ENCODE results near the gene MIX23. TPM values are rescaled to one million over a fixed set of nuclear protein-coding genes. Genes with fewer than 3 reads are reported as not detected.

Gene MIX23
- total RNA-seq, 1 donor from 2014 or later, result 28.1 TPM

DNA sequence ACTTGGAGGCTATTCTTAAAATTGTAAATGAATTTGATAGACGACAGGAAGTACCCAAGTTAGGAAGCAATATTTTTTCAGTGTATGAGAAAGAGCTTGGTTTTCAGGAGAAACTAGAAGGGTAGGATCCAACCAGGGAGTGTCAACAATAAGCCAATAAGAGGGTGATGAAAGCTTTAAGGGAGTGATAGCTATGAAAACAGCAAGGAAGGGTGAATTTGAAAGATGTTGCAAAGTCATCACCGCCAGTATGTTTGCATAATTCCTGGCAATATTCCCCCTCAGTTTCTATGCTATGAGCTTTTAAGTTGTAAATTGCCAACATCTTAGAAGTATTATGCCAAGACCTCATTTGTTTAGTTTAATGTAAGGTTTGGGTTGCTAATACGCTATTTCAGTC is 69.8 kb downstream of the MIX23 start:
- intact Hi-C loops (cut with DNase I), result no loop called here
- ATAC-seq (no peak), DNase-seq (ENCODE audit: low spot score) (no peak)

DNA sequence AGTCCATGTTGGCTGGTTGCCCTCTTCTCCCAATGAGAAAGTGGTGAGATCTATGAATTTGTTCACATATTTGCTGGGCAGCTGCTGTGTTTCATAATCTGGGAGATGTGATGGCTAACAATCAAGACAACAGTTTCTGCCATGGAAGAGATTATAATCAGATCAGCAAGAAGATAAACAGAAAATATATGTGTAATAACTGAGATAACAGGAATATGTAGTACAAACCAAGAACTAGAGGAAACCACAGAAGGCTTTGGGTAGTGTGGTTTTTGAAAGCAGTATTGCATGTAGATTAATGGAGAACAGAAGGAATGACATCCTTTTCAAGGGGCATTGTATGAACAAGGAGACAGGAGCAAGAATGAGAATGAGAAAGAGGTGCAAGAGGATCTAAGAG is 70.2 kb downstream of the MIX23 start:
- intact Hi-C loops (cut with DNase I), result no loop called here
- ATAC-seq (no peak), DNase-seq (ENCODE audit: low spot score) (no peak)

DNA sequence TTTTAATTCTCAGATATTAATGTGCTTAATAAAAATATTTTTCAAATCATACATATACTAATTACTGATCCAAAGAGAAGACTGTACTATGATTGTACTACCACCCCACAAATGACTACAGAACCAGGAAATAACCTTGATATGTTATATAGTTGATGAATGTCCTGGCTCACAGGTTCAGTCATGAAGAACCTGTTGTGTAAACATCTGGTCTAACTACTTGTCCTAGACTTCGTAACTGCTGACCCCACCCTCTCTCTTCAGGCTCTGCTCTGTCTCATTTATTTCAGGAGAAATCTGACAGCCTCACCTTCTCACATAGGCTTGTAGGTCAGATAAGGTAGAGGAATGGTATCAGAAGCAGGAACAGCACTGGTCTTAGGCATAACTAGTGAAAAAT is 72.7 kb downstream of the MIX23 start:
- ATAC-seq (no peak), DNase-seq (ENCODE audit: low spot score) (no peak)
- intact Hi-C loops (cut with DNase I), result no loop called here

Other genes with a start within 250 kb of the MIX23 start
- not detected for gene CASR, start 199.6 kb downstream of the MIX23 start, total RNA-seq
- 6.3 TPM for gene CSTA, start 58.0 kb downstream of the MIX23 start, total RNA-seq
- gene FAM162A, start 951 bp upstream of the MIX23 start, total RNA-seq, result 36.1 TPM
- gene WDR5B, start 32.8 kb upstream of the MIX23 start, total RNA-seq, result 5.3 TPM
- gene KPNA1, start 131.7 kb upstream of the MIX23 start, total RNA-seq, result 68.7 TPM
- gene PARP9, start 181.1 kb upstream of the MIX23 start, total RNA-seq, result 33.9 TPM
- gene DTX3L, start 181.1 kb upstream of the MIX23 start, total RNA-seq, result 31.5 TPM
- 3.3 TPM for gene PARP15, start 194.4 kb upstream of the MIX23 start, total RNA-seq